Body of pancreas (tissue), 4 donors: ENCODE data around the gene UNC93B1.
"Not testable (repeated sequence)": the region's sequence is repeated elsewhere in the genome, so short reads cannot be mapped to it uniquely, and the experiment has no call there.

Experiments used
- POLR2A ChIP-seq, 3 donors: fragments of 450-650 bp; IDR thresholded peaks; one replicate each; pipeline ENCODE4 v1.6.1; 2016; ENCODE audit warnings: antibody characterized with exemption in 3 of 3, mild to moderate bottlenecking in 2 of 3
- TF ChIP-seq, protein P1 (sequence below), 7 experiments: fragments of 450-650 bp in 4 of 7; fragments of 200-600 bp in 3 of 7; sonication (generic) in 3 of 7; IDR thresholded peaks; one replicate each; pipeline ENCODE4 v1.5.1; 2016 to 2019; ENCODE audit warnings: antibody characterized with exemption in 7 of 7

DNA sequence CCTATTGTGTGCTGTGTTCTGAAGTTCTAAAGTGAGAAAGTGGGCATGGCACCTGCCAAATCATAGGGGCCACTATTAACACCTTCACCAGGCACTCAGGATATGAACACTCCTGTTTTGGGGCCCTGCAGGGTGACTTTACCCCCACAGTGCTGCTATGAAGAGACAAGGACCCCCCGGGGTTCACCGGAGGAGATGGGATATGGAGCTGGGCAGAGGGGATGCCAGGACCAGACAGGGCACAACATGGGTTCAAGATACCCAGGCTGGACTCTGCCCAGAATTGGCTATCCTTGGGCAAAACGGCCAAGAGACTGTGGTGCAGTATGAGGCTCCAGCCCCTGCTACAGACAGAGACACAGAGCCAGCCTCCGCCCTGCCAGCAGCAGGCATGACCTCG, 9.5 kb downstream of the UNC93B1 start:
- TF ChIP-seq, protein P1, sequence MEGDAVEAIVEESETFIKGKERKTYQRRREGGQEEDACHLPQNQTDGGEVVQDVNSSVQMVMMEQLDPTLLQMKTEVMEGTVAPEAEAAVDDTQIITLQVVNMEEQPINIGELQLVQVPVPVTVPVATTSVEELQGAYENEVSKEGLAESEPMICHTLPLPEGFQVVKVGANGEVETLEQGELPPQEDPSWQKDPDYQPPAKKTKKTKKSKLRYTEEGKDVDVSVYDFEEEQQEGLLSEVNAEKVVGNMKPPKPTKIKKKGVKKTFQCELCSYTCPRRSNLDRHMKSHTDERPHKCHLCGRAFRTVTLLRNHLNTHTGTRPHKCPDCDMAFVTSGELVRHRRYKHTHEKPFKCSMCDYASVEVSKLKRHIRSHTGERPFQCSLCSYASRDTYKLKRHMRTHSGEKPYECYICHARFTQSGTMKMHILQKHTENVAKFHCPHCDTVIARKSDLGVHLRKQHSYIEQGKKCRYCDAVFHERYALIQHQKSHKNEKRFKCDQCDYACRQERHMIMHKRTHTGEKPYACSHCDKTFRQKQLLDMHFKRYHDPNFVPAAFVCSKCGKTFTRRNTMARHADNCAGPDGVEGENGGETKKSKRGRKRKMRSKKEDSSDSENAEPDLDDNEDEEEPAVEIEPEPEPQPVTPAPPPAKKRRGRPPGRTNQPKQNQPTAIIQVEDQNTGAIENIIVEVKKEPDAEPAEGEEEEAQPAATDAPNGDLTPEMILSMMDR (IDR thresholded peaks at IDR 0.05) = not testable (repeated sequence)
- TF ChIP-seq POLR2A (IDR thresholded peaks at IDR 0.05) = not testable (repeated sequence)
